ENCODE results near the gene PLIN4. TPM values are rescaled to one million over a fixed set of nuclear protein-coding genes. Genes with fewer than 3 reads are reported as not detected.

PLIN4 gene
- total and polyA plus RNA-seq, 8 donors: 3.5 to 64.7 (median 11.3) TPM

DNA sequence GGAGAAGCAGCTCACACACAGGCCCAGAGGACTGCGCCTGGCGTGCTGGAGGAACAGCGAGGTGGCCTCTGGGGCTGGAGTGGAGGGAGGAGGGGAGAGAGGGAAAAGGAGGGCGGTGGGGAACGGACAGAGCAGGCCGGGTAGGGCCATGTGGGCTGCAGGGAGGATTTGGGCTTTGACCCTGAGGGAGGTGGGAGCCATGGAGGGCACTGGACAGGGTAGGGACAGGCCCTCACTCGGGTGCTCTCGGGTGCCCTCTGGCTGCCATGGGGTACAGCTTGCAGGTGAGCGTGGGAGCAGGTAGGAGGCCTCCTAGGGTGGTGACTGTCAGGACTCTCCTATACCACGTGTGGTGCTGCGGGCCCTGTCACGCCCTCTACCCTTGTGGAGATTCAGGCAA, 22.8 kb downstream of the PLIN4 start:
- Histone ChIP-seq H3K9me3 (no peaks in the 10 kb centered on the region), H3K36me3 (peaks cover 65 to 94% (median 93%) of the 10 kb centered on the region in 4 donors), H3K27me3 (no peaks in the 10 kb centered on the region), H3K27ac (no peak overlapping the region), H3K4me3 (no peak overlapping the region), H3K4me1 (no peaks in the 10 kb centered on the region)
- TF ChIP-seq POLR2AphosphoS5 (IDR thresholded peaks at IDR 0.05) (no peak), EP300 (IDR thresholded peaks at IDR 0.05) (no peak), POLR2A (IDR thresholded peaks at IDR 0.05) (no peak), CTCF (IDR thresholded peaks at IDR 0.05) (peak in 2 of 7 experiments; percentile 23 to 25)
- intact Hi-C loops (cut with DNase I; ENCODE audit: low total_unique reads): no loop called here
- DNase-seq: peak in 1 of 2 donors; percentile 42
- 73 to 81% (median 77%) methylated on average over 10 to 12 of the region's 12 CpGs for WGBS, 5 donors

DNA sequence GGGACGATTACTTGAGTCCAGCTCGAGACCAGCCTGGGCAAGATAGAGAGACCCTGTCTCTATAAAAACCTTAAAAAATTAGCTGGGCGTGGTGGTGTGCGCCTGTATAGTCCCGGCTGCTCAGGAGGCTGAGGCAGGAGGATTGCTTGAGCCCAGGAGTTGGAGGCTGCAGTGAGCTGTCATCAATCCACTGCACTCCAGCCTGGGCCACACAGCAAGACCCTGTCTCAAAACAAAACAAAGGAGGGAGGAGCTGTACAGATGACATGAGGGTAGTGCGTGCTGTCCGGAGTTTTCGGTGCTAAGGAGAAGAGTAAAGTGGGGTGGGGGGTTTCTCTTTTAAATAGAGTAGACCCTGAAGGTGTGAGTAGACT, 23.6 kb downstream of the PLIN4 start:
- no peaks in the 10 kb centered on the region for H3K4me1 ChIP-seq
- H3K27me3 ChIP-seq: no peaks in the 10 kb centered on the region
- no peak overlapping the region for H3K4me3 ChIP-seq
- intact Hi-C loops (cut with DNase I; ENCODE audit: low total_unique reads): no loop called here
- peaks cover 68 to 95% (median 93%) of the 10 kb centered on the region in 4 donors for H3K36me3 ChIP-seq
- WGBS, 5 donors: 94 to 98% (median 95%) methylated on average over 8 of the region's 8 CpGs
- no peaks in the 10 kb centered on the region for H3K9me3 ChIP-seq
- no peak for TF ChIP-seq EP300 (IDR thresholded peaks at IDR 0.05)
- TF ChIP-seq POLR2A (IDR thresholded peaks at IDR 0.05): no peak
- TF ChIP-seq CTCF (IDR thresholded peaks at IDR 0.05): no peak
- no peak for TF ChIP-seq POLR2AphosphoS5 (IDR thresholded peaks at IDR 0.05)
- no peak overlapping the region for H3K27ac ChIP-seq
- no peak for DNase-seq

GRCh38 chr19:4493929-4494690, 24.2 kb downstream of the PLIN4 start:
- Histone ChIP-seq H3K27ac (no peak overlapping the region), H3K9me3 (no peaks in the 10 kb centered on the region), H3K27me3 (no peaks in the 10 kb centered on the region), H3K36me3 (peaks cover 68 to 95% (median 93%) of the 10 kb centered on the region in 4 donors), H3K4me3 (no peak overlapping the region), H3K4me1 (no peaks in the 10 kb centered on the region)
- intact Hi-C loops (cut with DNase I; ENCODE audit: low total_unique reads): no loop called here
- TF ChIP-seq CTCF (IDR thresholded peaks at IDR 0.05): no peak
- no peak for TF ChIP-seq POLR2AphosphoS5 (IDR thresholded peaks at IDR 0.05)
- TF ChIP-seq POLR2A (IDR thresholded peaks at IDR 0.05): no peak
- TF ChIP-seq EP300 (IDR thresholded peaks at IDR 0.05): no peak
- 93 to 97% (median 96%) methylated on average over 50 to 61 of the region's 61 CpGs for WGBS, 5 donors
- no peak for DNase-seq

DNA sequence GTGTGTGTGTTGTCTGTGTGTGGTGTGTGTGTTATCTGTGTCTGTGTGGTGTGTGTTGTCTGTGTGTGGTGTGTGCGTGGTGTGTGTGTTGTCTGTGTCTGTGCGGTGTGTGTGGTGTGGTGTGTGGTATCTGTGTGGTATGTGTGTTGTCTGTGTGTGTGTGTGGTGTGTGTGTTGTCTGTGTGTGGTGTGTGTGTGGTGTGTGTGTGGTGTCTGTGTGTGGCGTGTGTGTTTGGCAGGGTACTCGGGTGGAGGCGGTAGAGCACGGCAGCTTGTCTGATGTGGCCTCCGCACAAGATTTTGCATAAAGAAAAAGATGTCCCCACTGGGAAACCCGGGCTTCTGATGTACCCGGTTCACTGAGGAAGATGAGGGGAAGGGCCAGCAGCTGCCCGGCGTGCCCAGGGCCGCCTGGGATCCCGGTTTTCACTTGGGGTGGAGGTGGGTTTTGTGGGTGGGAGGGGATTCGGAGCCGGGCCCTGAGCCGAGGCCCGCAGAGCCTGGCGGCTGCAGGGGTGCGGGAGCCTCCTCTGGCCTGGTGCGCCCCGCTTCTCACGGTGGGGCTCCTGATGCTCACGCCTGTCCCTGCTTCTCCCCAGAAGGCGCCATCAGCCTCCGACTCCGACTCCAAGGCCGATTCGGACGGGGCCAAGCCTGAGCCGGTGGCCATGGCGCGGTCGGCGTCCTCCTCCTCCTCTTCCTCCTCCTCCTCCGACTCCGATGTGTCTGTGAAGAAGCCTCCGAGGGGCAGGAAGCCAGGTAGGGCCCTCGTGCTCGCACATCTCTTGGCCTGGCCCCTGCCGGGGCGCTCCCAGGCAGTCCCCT, 25.0 kb downstream of the PLIN4 start:
- Histone ChIP-seq H3K4me3 (no peak overlapping the region), H3K4me1 (no peaks in the 10 kb centered on the region), H3K9me3 (no peaks in the 10 kb centered on the region), H3K27ac (no peak overlapping the region), H3K36me3 (peaks cover 69 to 95% (median 93%) of the 10 kb centered on the region in 4 donors), H3K27me3 (no peaks in the 10 kb centered on the region)
- intact Hi-C loops (cut with DNase I; ENCODE audit: low total_unique reads): no loop called here
- no peak for DNase-seq
- TF ChIP-seq POLR2AphosphoS5 (IDR thresholded peaks at IDR 0.05): no peak
- TF ChIP-seq CTCF (IDR thresholded peaks at IDR 0.05): no peak
- TF ChIP-seq POLR2A (IDR thresholded peaks at IDR 0.05): no peak
- no peak for TF ChIP-seq EP300 (IDR thresholded peaks at IDR 0.05)
- 92 to 96% (median 94%) methylated on average over 31 to 41 of the region's 41 CpGs for WGBS, 5 donors

Measured in stomach (tissue), 9 donors.